ENCODE data around the gene APBA1. TPM values are rescaled to one million over a fixed set of nuclear protein-coding genes. Genes with fewer than 3 reads are reported as not detected.

Gene APBA1
- total RNA-seq, 4 donors from 2014 or later: 3.6 to 11.7 (median 8.0) TPM

GRCh38 chr9:69579760-69580581 lies 92.2 kb downstream of the APBA1 start:
- intact Hi-C loops (cut with DNase I; ENCODE audit: low total_unique reads): no loop called here
- Histone ChIP-seq H3K27ac (no peak overlapping the region), H3K27me3 (no peaks in the 10 kb centered on the region), H3K4me3 (no peak overlapping the region), H3K4me1 (no peaks in the 10 kb centered on the region), H3K36me3 (no peaks in the 10 kb centered on the region), H3K9me3 (no peaks in the 10 kb centered on the region)
- no peak for DNase-seq
- TF ChIP-seq POLR2A (IDR thresholded peaks at IDR 0.05) (no peak), CTCF (IDR thresholded peaks at IDR 0.05) (no peak)

- H3K4me3 ChIP-seq: no peak overlapping the region
- H3K36me3 ChIP-seq: no peaks in the 10 kb centered on the region
- H3K4me1 ChIP-seq: no peaks in the 10 kb centered on the region
- intact Hi-C loops (cut with DNase I; ENCODE audit: low total_unique reads): no loop called here
- no peak overlapping the region for H3K27ac ChIP-seq
- TF ChIP-seq POLR2A (IDR thresholded peaks at IDR 0.05) (no peak), CTCF (IDR thresholded peaks at IDR 0.05) (no peak)
- DNase-seq: no peak
- no peaks in the 10 kb centered on the region for H3K27me3 ChIP-seq
- H3K9me3 ChIP-seq: no peaks in the 10 kb centered on the region
These were observed 93.0 kb downstream of the APBA1 start for GRCh38 chr9:69579032-69579758.

- Histone ChIP-seq H3K36me3 (no peaks in the 10 kb centered on the region), H3K9me3 (no peaks in the 10 kb centered on the region), H3K27me3 (no peaks in the 10 kb centered on the region), H3K4me1 (no peaks in the 10 kb centered on the region), H3K4me3 (no peak overlapping the region), H3K27ac (no peak overlapping the region)
- TF ChIP-seq CTCF (IDR thresholded peaks at IDR 0.05): no peak
- TF ChIP-seq POLR2A (IDR thresholded peaks at IDR 0.05): no peak
- no peak for DNase-seq
- intact Hi-C loops (cut with DNase I; ENCODE audit: low total_unique reads): no loop called here
These were observed 94.1 kb downstream of the APBA1 start for GRCh38 chr9:69578026-69578425.

GRCh38 chr9:69577123-69577522 lies 95.0 kb downstream of the APBA1 start:
- no peak for DNase-seq
- H3K36me3 ChIP-seq: no peaks in the 10 kb centered on the region
- no peak overlapping the region for H3K27ac ChIP-seq
- no peaks in the 10 kb centered on the region for H3K27me3 ChIP-seq
- H3K9me3 ChIP-seq: no peaks in the 10 kb centered on the region
- no peak overlapping the region for H3K4me3 ChIP-seq
- no peaks in the 10 kb centered on the region for H3K4me1 ChIP-seq
- TF ChIP-seq POLR2A (IDR thresholded peaks at IDR 0.05) (no peak), CTCF (IDR thresholded peaks at IDR 0.05) (no peak)
- intact Hi-C loops (cut with DNase I; ENCODE audit: low total_unique reads): no loop called here

GRCh38 chr9:69574057-69574456 lies 98.1 kb downstream of the APBA1 start:
- Histone ChIP-seq H3K27me3 (no peaks in the 10 kb centered on the region), H3K4me3 (no peak overlapping the region), H3K9me3 (no peaks in the 10 kb centered on the region), H3K36me3 (no peaks in the 10 kb centered on the region), H3K4me1 (no peaks in the 10 kb centered on the region), H3K27ac (no peak overlapping the region)
- intact Hi-C loops (cut with DNase I; ENCODE audit: low total_unique reads): no loop called here
- DNase-seq: no peak
- TF ChIP-seq POLR2A (IDR thresholded peaks at IDR 0.05) (no peak), CTCF (IDR thresholded peaks at IDR 0.05) (no peak)
